ENCODE data around the gene STK17A. TPM values are rescaled to one million over a fixed set of nuclear protein-coding genes. Genes with fewer than 3 reads are reported as not detected.

STK17A gene
- total RNA-seq, 1 donor from 2014 or later = 79.5 TPM

- Histone ChIP-seq H3K36me3 (ENCODE audit: control insufficient read depth, insufficient read depth, low read length) (no peaks in the 10 kb centered on the region), H3K4me3 (ENCODE audit: low read depth, low read length) (no peak overlapping the region), H3K27me3 (ENCODE audit: control insufficient read depth, insufficient read depth, low read length) (no peaks in the 10 kb centered on the region)
- FAIRE-seq (no peak), DNase-seq (ENCODE audit: low read depth) (no peak)
- TF ChIP-seq CTCF (IDR thresholded peaks at IDR 0.05; ENCODE audit: insufficient read depth, low read length, severe bottlenecking) = no peak
These were observed 23.0 kb upstream of the STK17A start for GRCh38 chr7:43559946-43560335.

- H3K4me3 ChIP-seq (ENCODE audit: low read depth, low read length) = no peak overlapping the region
- TF ChIP-seq CTCF (IDR thresholded peaks at IDR 0.05; ENCODE audit: insufficient read depth, low read length, severe bottlenecking) = no peak
- DNase-seq (ENCODE audit: low read depth) (no peak), FAIRE-seq (no peak)
- no peaks in the 10 kb centered on the region for H3K36me3 ChIP-seq (ENCODE audit: control insufficient read depth, insufficient read depth, low read length)
- H3K27me3 ChIP-seq (ENCODE audit: control insufficient read depth, insufficient read depth, low read length) = no peaks in the 10 kb centered on the region
These were observed 22.1 kb upstream of the STK17A start for GRCh38 chr7:43560742-43561330.

- DNase-seq (ENCODE audit: low read depth) = no peak
- H3K27me3 ChIP-seq (ENCODE audit: control insufficient read depth, insufficient read depth, low read length) = no peaks in the 10 kb centered on the region
- peak; percentile 18 for FAIRE-seq
- TF ChIP-seq CTCF (IDR thresholded peaks at IDR 0.05; ENCODE audit: insufficient read depth, low read length, severe bottlenecking) = no peak
- H3K4me3 ChIP-seq (ENCODE audit: low read depth, low read length) = no peak overlapping the region
- no peaks in the 10 kb centered on the region for H3K36me3 ChIP-seq (ENCODE audit: control insufficient read depth, insufficient read depth, low read length)
These were observed 20.5 kb upstream of the STK17A start for GRCh38 chr7:43562383-43562782.

GRCh38 chr7:43565786-43566185 is 17.1 kb upstream of the STK17A start:
- Histone ChIP-seq H3K4me3 (ENCODE audit: low read depth, low read length) (no peak overlapping the region), H3K27me3 (ENCODE audit: control insufficient read depth, insufficient read depth, low read length) (no peaks in the 10 kb centered on the region), H3K36me3 (ENCODE audit: control insufficient read depth, insufficient read depth, low read length) (no peaks in the 10 kb centered on the region)
- FAIRE-seq = no peak
- TF ChIP-seq CTCF (IDR thresholded peaks at IDR 0.05; ENCODE audit: insufficient read depth, low read length, severe bottlenecking) = no peak
- no peak for DNase-seq (ENCODE audit: low read depth)

GRCh38 chr7:43568529-43568928 is 14.4 kb upstream of the STK17A start:
- Histone ChIP-seq H3K4me3 (ENCODE audit: low read depth, low read length) (no peak overlapping the region), H3K36me3 (ENCODE audit: control insufficient read depth, insufficient read depth, low read length) (no peaks in the 10 kb centered on the region), H3K27me3 (ENCODE audit: control insufficient read depth, insufficient read depth, low read length) (no peaks in the 10 kb centered on the region)
- FAIRE-seq (no peak), DNase-seq (ENCODE audit: low read depth) (peak; percentile 99)
- TF ChIP-seq CTCF (IDR thresholded peaks at IDR 0.05; ENCODE audit: insufficient read depth, low read length, severe bottlenecking) = no peak

- Histone ChIP-seq H3K4me3 (ENCODE audit: low read depth, low read length) (no peak overlapping the region), H3K27me3 (ENCODE audit: control insufficient read depth, insufficient read depth, low read length) (no peaks in the 10 kb centered on the region), H3K36me3 (ENCODE audit: control insufficient read depth, insufficient read depth, low read length) (no peaks in the 10 kb centered on the region)
- FAIRE-seq = no peak
- peak; percentile 98 for DNase-seq (ENCODE audit: low read depth)
- TF ChIP-seq CTCF (IDR thresholded peaks at IDR 0.05; ENCODE audit: insufficient read depth, low read length, severe bottlenecking) = no peak
These were observed 13.5 kb upstream of the STK17A start for GRCh38 chr7:43569424-43569823.

All from bronchial epithelial cell (primary cell).